Measurements from ENCODE around the gene ENHO. TPM values are rescaled to one million over a fixed set of nuclear protein-coding genes. Genes with fewer than 3 reads are reported as not detected.
"Not testable (repeated sequence)": the region's sequence is repeated elsewhere in the genome, so short reads cannot be mapped to it uniquely, and the experiment has no call there.

The ENHO gene
- total and polyA plus RNA-seq, 9 donors, result 0.22 to 0.87 (median 0.33) TPM; not detected in 2

DNA sequence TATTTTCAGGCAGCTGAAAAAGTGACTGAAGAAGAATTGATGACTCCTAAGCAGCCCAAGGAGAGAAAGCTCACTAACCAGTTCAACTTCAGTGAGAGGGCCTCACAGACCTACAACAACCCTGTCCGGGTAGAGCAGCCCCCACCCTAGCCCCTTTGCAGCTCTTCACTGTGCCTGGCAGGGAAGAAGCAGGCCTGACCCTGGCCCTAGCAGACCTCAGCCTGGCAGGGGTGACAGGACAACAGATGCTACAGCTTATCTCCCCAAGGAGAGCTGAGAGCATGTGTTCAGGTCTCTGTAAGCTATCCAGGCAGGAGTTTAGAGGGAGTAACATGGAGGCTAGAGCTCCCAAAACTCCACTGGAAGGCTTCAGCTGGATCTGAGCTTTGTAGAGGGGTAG is 32.4 kb downstream of the ENHO start:
- Histone ChIP-seq H3K36me3 (no peaks in the 10 kb centered on the region), H3K27ac (no peak overlapping the region), H3K4me1 (ENCODE audit: insufficient read depth) (no peaks in the 10 kb centered on the region), H3K27me3 (no peaks in the 10 kb centered on the region), H3K9me3 (no peaks in the 10 kb centered on the region), H3K4me3 (no peak overlapping the region)
- intact Hi-C loops (cut with DNase I), result no loop called here
- no peak for TF ChIP-seq EP300 (IDR thresholded peaks at IDR 0.05)
- WGBS, 3 donors, result 50 to 75% (median 62%) methylated on average over 1 of the region's 1 CpG
- no peak for DNase-seq

DNA sequence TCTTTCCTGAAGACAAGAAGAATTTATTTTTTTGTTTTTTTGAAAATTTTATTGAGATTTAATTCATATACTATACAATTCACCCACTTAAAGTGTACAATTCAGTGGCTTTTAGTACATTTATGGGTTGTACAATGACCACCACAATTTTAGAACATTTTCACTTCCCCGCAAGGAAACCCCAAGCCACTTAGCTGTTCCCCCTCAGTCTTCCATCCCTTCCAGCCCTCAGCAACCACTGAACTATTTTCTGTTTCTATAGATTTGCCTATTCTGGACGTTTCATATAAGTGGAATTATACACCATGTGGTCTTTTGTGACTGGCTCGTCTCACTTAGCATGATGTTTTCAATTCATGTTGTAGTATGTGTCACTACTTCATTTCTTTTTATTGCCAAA is 36.2 kb downstream of the ENHO start:
- Histone ChIP-seq H3K27ac (no peak overlapping the region), H3K27me3 (no peaks in the 10 kb centered on the region), H3K4me1 (ENCODE audit: insufficient read depth) (no peaks in the 10 kb centered on the region), H3K36me3 (no peaks in the 10 kb centered on the region), H3K4me3 (no peak overlapping the region), H3K9me3 (no peaks in the 10 kb centered on the region)
- 58 to 68% (median 58%) methylated on average over 3 of the region's 3 CpGs for WGBS, 3 donors
- no peak for TF ChIP-seq POLR2A (IDR thresholded peaks at IDR 0.05)
- TF ChIP-seq, protein P1, sequence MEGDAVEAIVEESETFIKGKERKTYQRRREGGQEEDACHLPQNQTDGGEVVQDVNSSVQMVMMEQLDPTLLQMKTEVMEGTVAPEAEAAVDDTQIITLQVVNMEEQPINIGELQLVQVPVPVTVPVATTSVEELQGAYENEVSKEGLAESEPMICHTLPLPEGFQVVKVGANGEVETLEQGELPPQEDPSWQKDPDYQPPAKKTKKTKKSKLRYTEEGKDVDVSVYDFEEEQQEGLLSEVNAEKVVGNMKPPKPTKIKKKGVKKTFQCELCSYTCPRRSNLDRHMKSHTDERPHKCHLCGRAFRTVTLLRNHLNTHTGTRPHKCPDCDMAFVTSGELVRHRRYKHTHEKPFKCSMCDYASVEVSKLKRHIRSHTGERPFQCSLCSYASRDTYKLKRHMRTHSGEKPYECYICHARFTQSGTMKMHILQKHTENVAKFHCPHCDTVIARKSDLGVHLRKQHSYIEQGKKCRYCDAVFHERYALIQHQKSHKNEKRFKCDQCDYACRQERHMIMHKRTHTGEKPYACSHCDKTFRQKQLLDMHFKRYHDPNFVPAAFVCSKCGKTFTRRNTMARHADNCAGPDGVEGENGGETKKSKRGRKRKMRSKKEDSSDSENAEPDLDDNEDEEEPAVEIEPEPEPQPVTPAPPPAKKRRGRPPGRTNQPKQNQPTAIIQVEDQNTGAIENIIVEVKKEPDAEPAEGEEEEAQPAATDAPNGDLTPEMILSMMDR (IDR thresholded peaks at IDR 0.05), result no peak
- TF ChIP-seq EP300 (IDR thresholded peaks at IDR 0.05), result no peak
- intact Hi-C loops (cut with DNase I), result loop anchor here in 1 of 4 donors (5.0 kb wide), 1 partner anchor 64 kb away; no protein-coding TSS in a partner anchor
- DNase-seq, result no peak

GRCh38 chr9:34485822-34486221 is 37.0 kb downstream of the ENHO start:
- WGBS, 3 donors, result 69 to 79% (median 79%) methylated on average over 6 of the region's 6 CpGs
- Histone ChIP-seq H3K9me3 (no peaks in the 10 kb centered on the region), H3K4me3 (no peak overlapping the region), H3K27ac (no peak overlapping the region), H3K27me3 (no peaks in the 10 kb centered on the region), H3K4me1 (ENCODE audit: insufficient read depth) (no peaks in the 10 kb centered on the region), H3K36me3 (no peaks in the 10 kb centered on the region)
- intact Hi-C loops (cut with DNase I), result loop anchor here in 1 of 4 donors (5.0 kb wide), 1 partner anchor 64 kb away; no protein-coding TSS in a partner anchor
- DNase-seq, result no peak
- TF ChIP-seq, protein P1 (IDR thresholded peaks at IDR 0.05), result no peak
- TF ChIP-seq EP300 (IDR thresholded peaks at IDR 0.05) (no peak), POLR2A (IDR thresholded peaks at IDR 0.05) (no peak)

- no peak for DNase-seq
- Histone ChIP-seq H3K27me3 (no peaks in the 10 kb centered on the region), H3K4me1 (ENCODE audit: insufficient read depth) (no peaks in the 10 kb centered on the region), H3K4me3 (no peak overlapping the region), H3K9me3 (no peaks in the 10 kb centered on the region), H3K36me3 (no peaks in the 10 kb centered on the region), H3K27ac (no peak overlapping the region)
- intact Hi-C loops (cut with DNase I), result loop anchor here in 1 of 4 donors (5.0 kb wide), 1 partner anchor 62 kb away; no protein-coding TSS in a partner anchor
- TF ChIP-seq, protein P1 (IDR thresholded peaks at IDR 0.05), result no peak
- TF ChIP-seq POLR2A (IDR thresholded peaks at IDR 0.05) (no peak), EP300 (IDR thresholded peaks at IDR 0.05) (no peak)
Observed at GRCh38 chr9:34484678-34485077, 38.1 kb downstream of the ENHO start.

DNA sequence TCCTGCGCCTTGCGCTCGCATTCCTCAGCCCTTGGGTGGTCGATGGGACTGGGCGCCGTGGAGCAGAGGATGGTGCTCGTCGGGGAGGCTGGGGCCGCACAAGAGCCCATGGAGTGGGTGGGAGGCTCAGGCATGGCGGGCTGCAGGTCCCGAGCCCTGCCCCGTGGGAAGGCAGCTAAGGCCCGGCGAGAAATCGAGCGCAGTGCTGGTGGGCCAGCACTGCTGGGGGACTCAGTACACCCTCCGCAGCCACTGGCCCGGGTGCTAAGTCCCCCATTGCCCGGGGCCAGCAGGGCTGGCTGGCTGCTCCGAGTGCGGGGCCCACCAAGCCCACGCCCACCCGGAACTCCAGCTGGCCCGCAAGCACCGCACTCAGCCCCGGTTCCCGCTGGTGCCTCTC is 40.0 kb downstream of the ENHO start:
- intact Hi-C loops (cut with DNase I); H3K9me3 ChIP-seq; H3K36me3 ChIP-seq; H3K27me3 ChIP-seq; H3K4me3 ChIP-seq; DNase-seq; H3K4me1 ChIP-seq (ENCODE audit: insufficient read depth); H3K27ac ChIP-seq: not testable (repeated sequence)
- 94 to 96% (median 94%) methylated on average over 22 to 25 of the region's 27 CpGs for whole genome bisulfite sequencing, 3 donors

DNA sequence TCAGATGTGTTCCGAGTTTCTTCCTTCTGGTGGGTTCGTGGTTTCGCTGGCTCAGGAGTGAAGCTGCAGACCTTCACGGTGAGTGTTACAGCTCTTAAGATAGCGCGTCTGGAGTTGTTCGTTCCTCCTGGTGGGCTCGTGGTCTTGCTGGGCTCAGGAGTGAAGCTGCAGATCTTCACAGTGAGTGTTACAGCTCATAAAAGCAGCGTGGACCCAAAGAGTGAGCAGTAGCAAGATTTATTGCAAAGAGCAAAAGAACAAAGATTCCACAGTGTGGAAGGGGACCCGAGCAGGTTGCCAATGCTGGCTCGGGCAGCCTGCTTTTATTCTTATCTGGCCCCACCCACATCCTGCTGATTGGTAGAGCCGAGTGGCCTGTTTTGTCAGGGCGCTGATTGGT is 41.2 kb downstream of the ENHO start:
- H3K9me3 ChIP-seq; H3K4me1 ChIP-seq (ENCODE audit: insufficient read depth); intact Hi-C loops (cut with DNase I); H3K27ac ChIP-seq; H3K27me3 ChIP-seq; H3K36me3 ChIP-seq; H3K4me3 ChIP-seq; DNase-seq: not testable (repeated sequence)
- 69 to 71% (median 70%) methylated on average over 13 of the region's 13 CpGs for WGBS, 3 donors

Data from ovary (tissue), 9 donors.